H1 (cell line): Measurements from ENCODE around the gene DDAH2. TPM values are rescaled to one million over a fixed set of nuclear protein-coding genes. Genes with fewer than 3 reads are reported as not detected.

Source experiments
- CBX5 ChIP-seq: fragments of 300-800, 300-1000 bp; sonication (generic); IDR thresholded peaks from 2 replicates; pipeline ENCODE4 v1.7.1; 2016; ENCODE audit warnings: antibody characterized with exemption, low read length, low read depth
- SIRT6 ChIP-seq: IDR thresholded peaks from one replicate; pipeline ENCODE4 v1.7.1; 2012; ENCODE audit warnings: low read length, inconsistent platforms
- polyA plus RNA-seq, 7 experiments: library from polyadenylated mRNA; depleted of rRNA in 3 of 7; stranded (reverse) in 5 of 7; unstranded in 2 of 7; fragments of >200 nt in 5 of 7; fragments of 200-250 nt in 2 of 7; gene quantifications; 1 replicate in 5 of 7; 2 replicates in 1 of 7; 4 replicates in 1 of 7; pipeline versions ENCODE4 v1.2.1 to v1.2.3, GENCODE V29; 2011 to 2013; ENCODE audit warnings: missing spikeins in 2 of 7, mixed read lengths in 2 of 7
- total RNA-seq: library from RNA; stranded (reverse); fragmentation: NEBNext Ultra II Directional; extraction: Animal tissue kit (Norgen Biotek cat#: 25700); gene quantifications from 2 replicates; pipeline ENCODE4 v1.2.1, GENCODE V29; 2021
- TF ChIP-seq, protein P1 (sequence below): IDR thresholded peaks from 2 replicates; pipeline ENCODE4 v1.6.1; 2012; ENCODE audit warnings: inconsistent platforms
- TF ChIP-seq, protein P2 (sequence below): IDR thresholded peaks from 2 replicates; pipeline ENCODE4 v1.6.1; 2012; ENCODE audit warnings: low read length, inconsistent platforms

The DDAH2 gene
- total and polyA plus RNA-seq, 2 of the 8 experiments (the other 6 are each of a cell fraction or from before 2014, with no cell fraction given), result 53.3 to 73.5 TPM

DNA sequence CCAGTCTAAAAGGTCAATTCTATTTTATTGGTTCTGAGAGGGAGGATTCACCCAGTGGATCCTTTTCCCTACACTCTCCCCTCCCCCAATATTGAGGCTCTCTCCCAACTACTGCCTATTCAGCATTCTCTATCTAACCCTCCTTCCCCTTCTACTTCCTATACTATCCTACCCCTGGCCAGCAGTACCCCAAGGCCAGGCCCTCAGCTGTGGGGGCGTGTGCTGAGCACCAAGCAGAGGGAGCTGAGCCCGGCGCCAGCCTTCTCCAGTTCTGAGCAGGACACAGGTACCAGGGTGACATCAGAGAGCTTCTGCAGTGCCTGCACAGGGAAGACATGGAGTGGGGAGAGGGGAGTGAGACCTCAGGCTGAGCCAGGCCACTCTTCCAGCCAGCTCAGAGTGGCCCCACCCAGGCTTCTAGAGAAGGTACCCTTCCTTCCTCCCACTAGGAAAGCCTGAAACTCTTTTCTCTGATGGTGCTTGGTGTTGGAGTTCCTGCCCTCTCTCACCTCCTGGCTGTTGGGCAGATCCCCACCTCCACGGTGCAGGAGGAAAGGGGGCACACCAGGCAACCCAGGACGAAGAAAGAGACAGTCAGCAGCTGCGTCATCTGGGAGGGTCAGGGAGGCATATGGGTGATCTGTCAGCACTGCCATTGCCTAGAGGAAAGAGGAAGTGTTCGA is 1.9 kb downstream of the DDAH2 start (continued):
- TF ChIP-seq, protein P1, sequence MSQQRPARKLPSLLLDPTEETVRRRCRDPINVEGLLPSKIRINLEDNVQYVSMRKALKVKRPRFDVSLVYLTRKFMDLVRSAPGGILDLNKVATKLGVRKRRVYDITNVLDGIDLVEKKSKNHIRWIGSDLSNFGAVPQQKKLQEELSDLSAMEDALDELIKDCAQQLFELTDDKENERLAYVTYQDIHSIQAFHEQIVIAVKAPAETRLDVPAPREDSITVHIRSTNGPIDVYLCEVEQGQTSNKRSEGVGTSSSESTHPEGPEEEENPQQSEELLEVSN, result no peak
- TF ChIP-seq CBX5, result no peak
- TF ChIP-seq, protein P2, sequence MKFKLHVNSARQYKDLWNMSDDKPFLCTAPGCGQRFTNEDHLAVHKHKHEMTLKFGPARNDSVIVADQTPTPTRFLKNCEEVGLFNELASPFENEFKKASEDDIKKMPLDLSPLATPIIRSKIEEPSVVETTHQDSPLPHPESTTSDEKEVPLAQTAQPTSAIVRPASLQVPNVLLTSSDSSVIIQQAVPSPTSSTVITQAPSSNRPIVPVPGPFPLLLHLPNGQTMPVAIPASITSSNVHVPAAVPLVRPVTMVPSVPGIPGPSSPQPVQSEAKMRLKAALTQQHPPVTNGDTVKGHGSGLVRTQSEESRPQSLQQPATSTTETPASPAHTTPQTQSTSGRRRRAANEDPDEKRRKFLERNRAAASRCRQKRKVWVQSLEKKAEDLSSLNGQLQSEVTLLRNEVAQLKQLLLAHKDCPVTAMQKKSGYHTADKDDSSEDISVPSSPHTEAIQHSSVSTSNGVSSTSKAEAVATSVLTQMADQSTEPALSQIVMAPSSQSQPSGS, result no peak
- TF ChIP-seq SIRT6, result no peak
- TF ChIP-seq, all 59 proteins: peak for 0
